PC-3 (cell line): ENCODE data around the gene NAPSA.

Experiments
- EZH2 ChIP-seq: fragments of 300-600 bp; sonication (generic); IDR thresholded peaks from one replicate; pipeline ENCODE4 v1.6.1; 2017; ENCODE audit warnings: antibody characterized with exemption, mild to moderate bottlenecking, low read length; ENCODE audit not compliant: unreplicated experiment
- TF ChIP-seq, protein P1 (sequence below): fragments of 300-600 bp; sonication (generic); conservative IDR thresholded peaks from 2 replicates; pipeline ENCODE4 v1.5.1; 2017; ENCODE audit warnings: antibody characterized with exemption, low read depth, mild to moderate bottlenecking, low read length

DNA sequence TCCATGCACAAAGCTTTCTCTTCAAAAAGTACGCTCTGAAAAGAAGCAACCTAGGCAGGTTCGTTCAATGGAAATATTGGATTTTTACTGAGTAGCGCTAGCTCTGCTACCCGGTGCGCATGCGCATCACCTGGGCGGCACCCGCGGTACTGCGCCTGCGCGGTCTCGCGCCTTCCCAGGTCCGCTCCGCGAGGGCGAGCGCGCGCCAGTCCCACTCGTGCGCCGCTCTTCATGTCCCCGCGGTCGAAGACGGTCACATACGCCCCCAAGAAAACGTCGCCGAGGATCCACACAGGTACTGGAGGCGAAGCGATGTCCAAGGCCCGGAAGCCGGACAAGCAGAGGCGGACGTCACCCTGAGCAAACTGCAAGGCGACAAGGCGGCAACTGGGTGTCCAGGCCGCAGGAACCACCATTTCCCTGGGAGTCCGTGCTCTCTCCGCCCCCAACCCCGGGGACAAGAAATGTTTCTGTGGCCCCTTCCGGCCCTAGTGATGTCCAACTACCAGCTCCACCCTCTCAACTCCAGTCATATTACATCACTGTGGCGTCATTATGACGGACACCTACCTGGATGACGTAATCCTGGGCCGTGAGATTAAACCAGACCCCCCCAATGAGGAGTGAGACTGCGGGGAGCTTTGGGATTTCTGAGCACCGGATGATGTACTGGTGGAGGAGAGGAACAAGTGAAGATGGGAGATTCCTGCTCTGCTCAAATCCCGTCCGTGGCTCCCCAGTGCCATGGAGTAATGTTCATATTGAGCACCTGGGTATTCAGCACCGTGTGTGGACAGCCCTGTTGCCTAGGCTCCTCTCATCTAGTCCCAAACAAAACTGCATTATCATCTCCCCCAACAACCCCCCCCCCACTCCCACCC, 31.5 kb downstream of the NAPSA start:
- TF ChIP-seq, protein P1, sequence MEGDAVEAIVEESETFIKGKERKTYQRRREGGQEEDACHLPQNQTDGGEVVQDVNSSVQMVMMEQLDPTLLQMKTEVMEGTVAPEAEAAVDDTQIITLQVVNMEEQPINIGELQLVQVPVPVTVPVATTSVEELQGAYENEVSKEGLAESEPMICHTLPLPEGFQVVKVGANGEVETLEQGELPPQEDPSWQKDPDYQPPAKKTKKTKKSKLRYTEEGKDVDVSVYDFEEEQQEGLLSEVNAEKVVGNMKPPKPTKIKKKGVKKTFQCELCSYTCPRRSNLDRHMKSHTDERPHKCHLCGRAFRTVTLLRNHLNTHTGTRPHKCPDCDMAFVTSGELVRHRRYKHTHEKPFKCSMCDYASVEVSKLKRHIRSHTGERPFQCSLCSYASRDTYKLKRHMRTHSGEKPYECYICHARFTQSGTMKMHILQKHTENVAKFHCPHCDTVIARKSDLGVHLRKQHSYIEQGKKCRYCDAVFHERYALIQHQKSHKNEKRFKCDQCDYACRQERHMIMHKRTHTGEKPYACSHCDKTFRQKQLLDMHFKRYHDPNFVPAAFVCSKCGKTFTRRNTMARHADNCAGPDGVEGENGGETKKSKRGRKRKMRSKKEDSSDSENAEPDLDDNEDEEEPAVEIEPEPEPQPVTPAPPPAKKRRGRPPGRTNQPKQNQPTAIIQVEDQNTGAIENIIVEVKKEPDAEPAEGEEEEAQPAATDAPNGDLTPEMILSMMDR = no peak
- no peak for TF ChIP-seq EZH2
